Right atrium auricular region (tissue), 2 donors: ENCODE data around the gene OR52W1. TPM values are rescaled to one million over a fixed set of nuclear protein-coding genes. Genes with fewer than 3 reads are reported as not detected.
A peak's percentile ranks its signal among the peaks of the same experiment; 100 is the strongest.

Experiments used
- DNase-seq: peaks from one replicate; pipeline ENCODE4 v3.0.0-alpha.2; 2019; ENCODE audit warnings: low spot score
- H3K27ac ChIP-seq, 2 donors: fragments of 200-600 bp; sonication (generic); 1 replicate in 1 of 2; 2 replicates in 1 of 2; pipeline ENCODE4 v1.5.1; 2016 to 2019
- H3K27me3 ChIP-seq, 2 donors: fragments of 200-600 bp; sonication (generic); one replicate each; pipeline versions ENCODE4 v1.5.1 to v1.6.0; 2017 to 2019
- H3K36me3 ChIP-seq: fragments of 200-600 bp; sonication (generic); one replicate; pipeline ENCODE4 v1.5.1; 2016
- H3K4me1 ChIP-seq, 2 donors: fragments of 200-600 bp; sonication (generic); one replicate each; pipeline versions ENCODE4 v1.5.1 to v1.6.0; 2017 to 2019
- H3K4me3 ChIP-seq, 2 donors: fragments of 200-600 bp; sonication (generic); 1 replicate in 1 of 2; 2 replicates in 1 of 2; pipeline ENCODE4 v1.5.1; 2017 to 2019; ENCODE audit warnings: mild to moderate bottlenecking in 1 of 2, moderate library complexity in 1 of 2
- H3K9me3 ChIP-seq, 2 donors: fragments of 200-600 bp; sonication (generic); one replicate each; pipeline ENCODE4 v1.5.1; 2019
- CTCF ChIP-seq, 2 donors: fragments of 200-600 bp; sonication (generic); IDR thresholded peaks; one replicate each; pipeline ENCODE4 v1.5.1; 2019; ENCODE audit warnings: antibody characterized with exemption in 2 of 2
- total RNA-seq, 2 donors: library from RNA; depleted of rRNA; stranded (reverse); fragments of >200 nt; gene quantifications; one replicate each; pipeline ENCODE4 v1.1.0, GENCODE V29; 2016

The OR52W1 gene
- total RNA-seq, 2 donors from 2014 or later, result not detected

- H3K27me3 ChIP-seq, result no peaks in the 10 kb centered on the region
- no peaks in the 10 kb centered on the region for H3K4me1 ChIP-seq
- DNase-seq, result peak; percentile 71
- no peaks in the 10 kb centered on the region for H3K9me3 ChIP-seq
- TF ChIP-seq CTCF (IDR thresholded peaks at IDR 0.05), result no peak
- peaks cover 10% of the 10 kb centered on the region for H3K36me3 ChIP-seq
- H3K27ac ChIP-seq, result no peak overlapping the region
- no peak overlapping the region for H3K4me3 ChIP-seq
These were observed 2.0 kb downstream of the OR52W1 start for GRCh38 chr11:6200975-6201374.

- H3K4me1 ChIP-seq, result no peaks in the 10 kb centered on the region
- TF ChIP-seq CTCF (IDR thresholded peaks at IDR 0.05), result no peak
- no peak overlapping the region for H3K4me3 ChIP-seq
- no peaks in the 10 kb centered on the region for H3K9me3 ChIP-seq
- H3K36me3 ChIP-seq, result peaks cover 13% of the 10 kb centered on the region
- H3K27me3 ChIP-seq, result no peaks in the 10 kb centered on the region
- H3K27ac ChIP-seq, result no peak overlapping the region
- DNase-seq, result no peak
These were observed 2.5 kb downstream of the OR52W1 start for GRCh38 chr11:6201481-6201880.

GRCh38 chr11:6202041-6202440 lies 3.0 kb downstream of the OR52W1 start:
- no peak overlapping the region for H3K4me3 ChIP-seq
- DNase-seq, result no peak
- no peak for TF ChIP-seq CTCF (IDR thresholded peaks at IDR 0.05)
- peaks cover 15% of the 10 kb centered on the region for H3K36me3 ChIP-seq
- H3K27me3 ChIP-seq, result no peaks in the 10 kb centered on the region
- no peaks in the 10 kb centered on the region for H3K9me3 ChIP-seq
- no peak overlapping the region for H3K27ac ChIP-seq
- H3K4me1 ChIP-seq, result no peaks in the 10 kb centered on the region

GRCh38 chr11:6203327-6203726 lies 4.3 kb downstream of the OR52W1 start:
- H3K4me3 ChIP-seq, result no peak overlapping the region
- no peak for TF ChIP-seq CTCF (IDR thresholded peaks at IDR 0.05)
- no peak for DNase-seq
- no peak overlapping the region for H3K27ac ChIP-seq
- no peaks in the 10 kb centered on the region for H3K4me1 ChIP-seq
- no peaks in the 10 kb centered on the region for H3K9me3 ChIP-seq
- H3K36me3 ChIP-seq, result peaks cover 15% of the 10 kb centered on the region
- H3K27me3 ChIP-seq, result no peaks in the 10 kb centered on the region

GRCh38 chr11:6204706-6205105 lies 5.7 kb downstream of the OR52W1 start:
- TF ChIP-seq CTCF (IDR thresholded peaks at IDR 0.05), result no peak
- no peak overlapping the region for H3K27ac ChIP-seq
- peaks cover 17% of the 10 kb centered on the region for H3K36me3 ChIP-seq
- DNase-seq, result no peak
- no peaks in the 10 kb centered on the region for H3K27me3 ChIP-seq
- H3K4me1 ChIP-seq, result no peaks in the 10 kb centered on the region
- no peak overlapping the region for H3K4me3 ChIP-seq
- H3K9me3 ChIP-seq, result no peaks in the 10 kb centered on the region

GRCh38 chr11:6205366-6205765 lies 6.3 kb downstream of the OR52W1 start, which contains the start of gene C11orf42:
Gene C11orf42, plus strand, starts transcription at chr11:6205557. Its CDS starts 59 bp downstream, at chr11:6205616.
- Histone ChIP-seq H3K27me3 (no peaks in the 10 kb centered on the region), H3K9me3 (no peaks in the 10 kb centered on the region), H3K4me3 (no peak within 1 kb of the TSS), H3K27ac (no peak within 1 kb of the TSS), H3K4me1 (no peaks in the 10 kb centered on the region), H3K36me3 (peaks cover 23% of the 10 kb centered on the region)
- DNase-seq, result no peak
- no peak for TF ChIP-seq CTCF (IDR thresholded peaks at IDR 0.05)
